IPS-11a (cell line): ENCODE results near the gene RERE.
"Not testable (repeated sequence)": the region's sequence is repeated elsewhere in the genome, so short reads cannot be mapped to it uniquely, and the experiment has no call there.

ENCODE experiments used
- H3K4me3 ChIP-seq: one replicate; pipeline ENCODE4 v1.5.1; 2013; ENCODE audit warnings: low read depth, low read length, control low read depth

The RERE gene

DNA sequence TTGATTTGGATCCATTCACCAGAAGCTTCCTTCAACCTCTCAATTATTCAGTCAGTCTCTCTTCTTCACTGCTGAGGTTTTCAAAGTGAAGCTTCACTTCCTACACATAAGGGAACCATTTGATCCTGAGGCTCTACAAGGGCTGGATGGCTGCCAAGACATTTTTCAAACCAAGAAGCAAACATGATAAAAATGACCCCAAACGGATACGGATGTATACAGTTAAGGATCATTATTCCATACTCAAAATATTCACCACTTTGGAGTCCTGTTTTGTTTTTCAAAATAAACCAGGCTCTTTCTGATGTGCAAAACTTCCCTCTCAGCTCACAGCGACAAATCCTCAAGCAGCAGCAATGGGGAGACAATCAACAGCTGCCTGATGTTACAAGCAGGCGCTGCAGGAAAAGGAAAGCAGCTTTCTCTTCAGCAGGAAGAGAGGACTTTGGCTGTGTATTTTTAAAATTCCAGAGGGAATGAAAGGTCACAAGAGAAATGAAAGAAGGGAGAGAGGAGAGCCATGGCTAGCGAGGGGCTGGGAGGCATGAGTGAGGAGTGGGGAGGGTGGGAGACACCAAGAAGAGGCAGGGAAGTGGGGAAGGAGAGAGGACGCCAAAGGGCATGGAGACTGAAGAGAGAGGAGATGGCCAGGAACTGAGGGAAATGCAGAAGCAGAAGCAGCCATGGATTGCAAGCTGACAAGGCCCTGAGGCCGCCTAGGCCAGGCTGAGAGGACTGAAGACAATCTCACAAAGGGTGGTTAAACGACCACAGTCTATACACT is 354.1 kb downstream of the RERE start:
- no peak overlapping the region for H3K4me3 ChIP-seq

DNA sequence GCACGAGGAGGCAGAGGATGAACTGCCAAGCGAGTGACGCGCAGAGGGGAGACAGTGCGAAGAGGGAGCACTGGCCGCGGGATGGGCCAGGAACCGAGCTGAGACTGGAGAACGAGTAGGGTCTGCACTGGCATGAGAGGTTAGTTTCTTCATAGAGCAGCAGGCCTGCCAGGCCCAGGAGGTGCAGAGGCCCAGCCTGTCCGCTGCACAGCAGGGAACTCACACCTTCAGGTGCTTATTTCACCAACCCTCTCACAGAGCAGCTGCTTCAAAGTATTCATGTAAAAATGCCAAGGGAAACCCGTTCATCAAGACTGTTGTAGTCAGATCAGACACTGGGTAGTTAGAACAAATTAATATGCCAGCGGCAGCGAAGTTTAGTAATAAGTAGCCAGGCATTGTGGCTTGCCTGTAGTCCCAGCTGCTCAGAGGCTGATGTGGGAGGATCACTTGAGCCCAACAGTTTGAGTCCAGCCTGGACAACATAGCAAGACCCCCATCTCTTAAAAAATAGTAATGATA is 355.0 kb downstream of the RERE start:
- H3K4me3 ChIP-seq, result no peak overlapping the region

DNA sequence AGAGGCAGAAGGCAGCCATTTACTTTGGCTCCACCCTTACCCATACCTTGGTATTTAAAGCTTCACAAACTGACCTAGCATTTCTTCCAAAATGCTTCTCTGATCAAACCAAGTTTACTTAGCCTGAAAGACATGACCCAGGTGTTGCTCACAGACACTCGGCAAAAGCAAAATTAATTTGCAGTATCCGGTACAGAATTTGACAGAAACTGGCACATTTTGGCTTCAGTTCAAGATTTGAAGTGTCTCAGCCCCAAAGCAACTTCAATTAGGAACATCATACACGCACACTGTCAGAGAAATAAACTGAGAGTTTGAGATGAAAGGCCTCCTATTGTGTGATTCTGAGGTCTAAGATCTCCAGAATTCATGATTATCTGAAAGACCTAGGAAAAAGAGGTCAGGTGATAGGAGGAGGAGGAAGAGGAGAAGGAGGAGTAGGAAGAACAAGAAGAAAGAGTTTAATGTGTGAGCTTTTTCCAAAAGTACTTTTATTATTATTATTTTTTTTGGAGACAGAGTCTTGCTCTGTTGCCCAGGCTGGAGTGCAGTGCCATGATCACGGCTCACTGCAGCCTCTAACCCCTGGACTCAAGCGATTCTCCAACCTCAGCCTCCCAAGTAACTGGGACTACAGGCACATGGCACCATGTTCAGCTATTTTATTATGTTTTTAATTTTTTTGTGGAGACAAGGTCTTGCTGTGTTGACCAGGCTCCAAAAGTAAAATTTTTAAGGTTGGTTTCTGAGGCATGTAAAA is 355.9 kb downstream of the RERE start:
- H3K4me3 ChIP-seq, result no peak overlapping the region

DNA sequence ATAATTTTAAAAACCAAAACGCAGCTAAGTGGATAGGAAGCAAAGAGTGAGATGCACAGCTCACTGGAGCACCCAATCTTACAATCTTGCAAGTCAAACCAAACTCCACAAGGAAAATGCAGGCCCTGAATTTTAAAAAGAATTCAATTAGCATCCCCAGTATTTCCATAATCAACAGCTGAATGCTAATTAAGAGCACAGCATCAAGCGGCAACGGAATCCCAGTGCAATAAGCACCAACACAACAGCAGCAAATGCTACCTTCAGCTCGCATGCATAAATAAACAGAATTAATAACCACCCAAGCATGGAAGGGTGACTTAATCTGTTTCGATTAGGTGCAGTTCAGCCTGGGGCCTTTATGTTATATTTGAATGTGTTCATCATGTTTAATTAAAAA is 356.7 kb downstream of the RERE start:
- H3K4me3 ChIP-seq, result no peak overlapping the region

DNA sequence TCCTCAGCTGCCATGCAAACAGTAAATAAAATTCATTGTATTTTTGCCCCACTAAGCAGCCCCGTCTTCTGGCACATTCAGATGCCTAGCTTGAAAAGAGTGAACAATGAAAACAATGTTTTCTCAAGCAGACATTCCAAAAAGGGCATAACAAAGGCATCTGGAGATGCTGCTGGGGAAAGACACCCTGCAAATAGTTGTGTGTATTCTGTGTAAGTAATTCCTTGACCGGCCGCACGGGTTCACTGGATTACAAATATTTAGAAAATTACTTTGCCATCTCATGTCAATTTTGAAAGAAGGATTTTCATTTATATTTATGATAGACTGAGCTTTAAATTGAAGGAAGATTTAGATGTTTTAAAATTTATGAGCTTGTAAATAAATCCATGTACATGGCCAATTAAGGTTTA is 357.3 kb downstream of the RERE start:
- no peak overlapping the region for H3K4me3 ChIP-seq

DNA sequence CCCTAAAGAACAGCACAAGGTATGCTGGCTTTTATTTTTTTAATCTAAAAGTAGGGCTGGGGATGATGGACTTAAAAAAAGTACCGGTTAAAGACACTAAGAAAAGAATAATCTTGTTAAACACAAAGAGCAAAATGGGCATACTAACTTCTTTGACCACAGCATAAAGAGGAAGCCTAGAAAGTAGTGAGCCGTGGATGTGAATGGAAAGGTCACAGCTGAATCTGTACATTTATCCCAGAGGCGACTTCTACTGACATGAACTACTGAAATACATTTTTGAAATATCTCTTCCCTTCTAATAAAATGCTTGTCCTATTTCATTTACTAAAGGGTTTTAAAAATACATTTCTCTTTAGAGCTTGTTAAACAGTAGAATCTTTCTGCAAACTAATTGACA is 358.8 kb downstream of the RERE start:
- no peak overlapping the region for H3K4me3 ChIP-seq

DNA sequence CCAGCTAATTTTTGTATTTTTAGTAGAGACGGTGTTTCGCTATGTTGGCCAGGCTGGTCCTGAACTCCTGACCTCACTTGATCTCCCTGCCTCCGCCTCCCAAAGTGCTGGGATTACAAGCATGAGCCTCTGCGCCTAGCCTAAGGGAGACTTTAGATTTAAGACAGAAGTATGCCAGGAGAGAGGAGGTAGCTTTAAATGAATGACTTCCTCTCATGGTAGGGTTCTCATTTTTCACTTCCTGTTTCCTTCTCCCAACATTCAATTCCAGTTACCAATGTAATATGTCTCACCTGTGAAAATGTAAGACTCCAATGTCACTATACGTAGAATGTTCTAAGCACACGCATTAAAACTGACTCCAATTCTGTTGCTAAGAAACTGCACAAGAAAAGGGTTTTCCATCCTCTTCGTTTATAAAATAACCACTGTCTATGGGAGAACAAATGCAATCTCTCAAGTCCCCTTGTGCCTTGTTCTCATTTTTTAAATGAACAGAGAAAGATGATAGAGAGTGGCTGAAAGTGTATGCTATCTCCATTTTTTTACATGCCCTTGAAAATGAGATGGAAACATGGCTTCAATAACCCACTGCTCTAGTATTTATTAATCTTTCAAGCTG is 359.6 kb downstream of the RERE start:
- H3K4me3 ChIP-seq, result no peak overlapping the region

DNA sequence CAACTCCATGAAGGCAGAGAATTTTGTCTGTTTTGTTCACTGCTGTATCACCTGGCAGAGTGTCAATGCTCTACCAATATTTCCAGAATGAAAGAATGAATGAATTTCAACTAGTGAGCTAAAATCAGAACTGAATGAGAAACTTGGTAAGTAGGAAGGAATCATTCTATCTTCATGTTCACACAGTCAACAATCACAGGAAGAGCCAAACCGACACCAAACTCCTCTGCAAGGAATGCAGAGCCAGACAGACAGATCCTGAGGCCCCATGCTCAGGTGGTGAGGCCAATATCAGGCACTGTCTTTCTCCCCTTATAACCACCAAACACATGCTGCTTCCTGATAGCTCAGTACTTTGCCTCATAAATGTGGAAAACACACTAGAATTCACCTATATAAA is 360.4 kb downstream of the RERE start:
- H3K4me3 ChIP-seq, result no peak overlapping the region

DNA sequence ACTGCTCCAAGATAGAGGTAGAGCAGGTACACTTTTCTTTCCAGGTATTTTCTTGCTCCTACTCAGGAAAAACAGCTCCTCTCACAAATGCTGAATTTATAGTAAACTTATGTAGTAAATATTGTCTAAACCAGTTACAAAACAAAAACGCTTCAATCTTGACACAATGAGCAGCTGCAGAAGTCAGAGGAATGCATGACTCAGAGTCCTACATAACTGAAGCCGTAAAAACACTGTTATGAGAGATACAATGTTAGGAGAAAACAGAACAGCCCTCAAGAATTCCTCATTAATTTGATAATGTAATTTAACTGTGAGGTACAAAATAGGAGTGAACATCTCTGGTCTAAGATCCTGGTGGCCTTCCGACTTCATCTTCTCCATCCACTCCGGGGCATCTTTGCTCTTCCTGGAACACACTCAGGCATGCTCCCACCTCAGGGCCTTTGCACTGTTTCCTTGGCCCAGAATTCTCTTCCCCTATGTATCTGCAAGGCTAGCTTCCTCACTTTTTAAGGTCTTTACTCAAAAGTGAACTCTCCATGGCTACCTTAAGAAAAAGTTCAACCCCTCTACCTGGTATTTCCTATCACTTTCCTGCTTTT is 361.0 kb downstream of the RERE start:
- H3K4me3 ChIP-seq, result no peak overlapping the region

DNA sequence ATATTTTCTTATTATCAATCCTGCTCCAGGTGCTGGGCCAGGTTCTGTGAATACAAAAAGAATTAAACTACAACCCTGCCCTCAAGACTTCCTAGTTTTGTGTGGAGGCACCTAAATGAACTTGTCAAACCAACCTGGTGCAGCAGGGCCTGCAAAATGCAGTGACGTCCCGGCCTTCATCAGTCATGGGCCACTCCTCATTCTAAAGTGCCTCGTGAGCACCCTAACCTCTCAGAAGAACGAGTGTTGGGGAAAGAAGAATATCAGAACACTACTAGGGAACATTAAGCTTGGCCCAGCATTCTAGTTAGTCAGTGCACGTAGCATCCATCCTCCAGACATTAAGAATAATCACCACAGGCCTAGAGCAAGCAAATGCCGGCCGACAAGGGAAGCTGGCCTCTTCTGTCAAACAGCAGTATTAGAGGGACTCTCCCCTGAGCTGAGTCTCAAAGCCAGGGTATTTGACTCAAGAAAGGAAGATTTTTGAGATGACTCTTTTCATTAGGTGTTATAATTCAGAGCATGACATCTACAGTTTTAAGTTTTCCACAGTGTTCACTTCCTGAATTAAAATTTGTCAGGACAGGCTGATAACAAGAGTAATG is 361.6 kb downstream of the RERE start:
- H3K4me3 ChIP-seq, result no peak overlapping the region

DNA sequence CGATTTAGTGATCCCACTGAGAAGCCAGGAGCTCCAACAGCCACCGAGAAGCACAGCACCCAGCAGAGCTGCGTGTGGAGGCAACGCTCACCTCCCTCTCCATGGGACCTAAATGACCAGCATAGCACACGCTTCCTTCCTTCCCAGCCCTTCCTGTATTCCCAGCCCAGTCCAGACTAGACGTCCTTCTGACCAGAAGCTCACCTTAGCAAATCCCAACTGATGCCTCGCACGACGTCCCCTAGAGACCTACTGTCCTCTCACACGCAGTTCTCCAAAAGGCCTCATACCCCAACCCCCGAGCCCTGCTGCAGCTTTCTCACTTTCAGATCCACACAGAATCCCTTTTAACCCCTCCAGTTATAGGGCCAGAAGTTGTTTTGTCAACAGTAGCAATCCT is 367.1 kb downstream of the RERE start:
- no peak overlapping the region for H3K4me3 ChIP-seq

DNA sequence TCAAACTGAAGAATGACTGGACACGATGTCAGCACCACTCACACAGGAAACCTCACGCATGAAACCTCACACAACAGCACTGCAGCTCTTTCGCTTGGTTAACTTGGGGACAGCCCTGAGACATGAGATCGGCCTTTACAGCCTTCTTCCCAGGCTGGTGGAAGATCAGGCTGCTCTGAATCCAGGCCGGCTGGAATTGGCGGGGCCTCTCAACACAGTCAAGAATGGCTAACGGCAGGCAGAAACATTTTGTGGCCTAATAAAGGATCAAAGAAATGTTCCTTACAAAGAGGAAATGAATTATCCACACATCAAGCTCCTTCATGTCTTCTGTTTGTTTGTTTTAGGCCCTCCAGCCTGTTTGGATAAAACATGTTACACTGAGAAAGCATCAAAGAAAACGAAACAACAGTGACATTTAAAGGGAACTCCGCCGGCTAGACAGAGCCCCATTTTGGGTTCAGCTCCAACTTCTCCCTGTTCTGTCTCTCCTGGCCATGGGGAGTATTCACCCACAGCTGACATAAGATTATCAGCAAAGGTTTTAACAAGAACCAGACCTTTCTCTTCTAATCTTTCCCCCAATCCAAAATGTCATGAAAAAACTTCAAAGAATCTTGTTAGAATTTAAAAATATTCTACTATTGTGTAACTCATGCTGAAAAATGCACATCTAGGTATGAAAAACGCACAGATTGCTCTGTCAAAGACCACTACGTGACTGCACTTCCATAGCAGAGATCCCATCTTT is 368.4 kb downstream of the RERE start:
- no peak overlapping the region for H3K4me3 ChIP-seq

DNA sequence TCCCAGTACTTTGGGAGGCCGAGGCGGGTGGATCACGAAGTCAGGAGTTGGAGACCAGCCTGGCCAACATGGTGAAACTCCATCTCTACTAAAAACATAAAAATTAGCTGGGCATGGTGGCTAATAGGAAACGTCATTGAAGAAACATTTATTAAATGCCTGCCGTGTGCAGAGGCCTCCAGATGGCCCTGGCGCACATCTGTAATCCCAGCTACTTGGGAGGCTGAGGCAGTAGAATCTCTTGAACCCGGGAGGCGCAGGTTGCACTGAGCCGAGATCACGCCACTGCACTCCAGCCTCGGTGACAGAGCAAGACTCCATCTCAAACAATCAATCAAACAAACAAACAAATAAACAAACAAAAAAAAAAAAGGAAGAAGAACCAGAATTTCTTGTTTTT is 368.9 kb downstream of the RERE start:
- H3K4me3 ChIP-seq, result not testable (repeated sequence)

DNA sequence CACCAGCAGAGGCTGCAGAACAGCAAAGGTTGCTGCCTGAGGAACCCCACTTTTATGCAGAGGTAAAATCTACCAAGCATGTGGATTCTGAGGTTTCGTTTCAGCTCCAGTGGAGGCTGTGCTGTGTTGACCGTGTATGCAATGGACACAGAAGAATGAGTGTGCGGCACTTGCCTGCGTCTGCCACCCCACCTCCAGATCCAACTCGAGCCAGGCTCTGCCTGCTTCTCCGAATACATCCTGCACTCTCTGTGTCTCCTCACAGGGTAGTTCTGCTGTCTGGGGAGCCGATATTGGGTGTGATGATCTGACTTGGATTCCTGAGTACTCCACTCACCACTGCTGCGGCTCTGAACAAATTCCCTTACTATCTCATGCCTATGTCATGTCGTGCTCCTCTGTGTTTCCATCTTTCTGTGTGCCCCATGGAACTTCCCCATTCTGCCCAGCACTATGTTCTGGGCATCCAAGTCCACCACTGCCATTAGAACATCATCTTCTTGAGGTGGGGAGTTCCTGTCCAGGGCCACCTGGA is 369.8 kb downstream of the RERE start:
- no peak overlapping the region for H3K4me3 ChIP-seq

DNA sequence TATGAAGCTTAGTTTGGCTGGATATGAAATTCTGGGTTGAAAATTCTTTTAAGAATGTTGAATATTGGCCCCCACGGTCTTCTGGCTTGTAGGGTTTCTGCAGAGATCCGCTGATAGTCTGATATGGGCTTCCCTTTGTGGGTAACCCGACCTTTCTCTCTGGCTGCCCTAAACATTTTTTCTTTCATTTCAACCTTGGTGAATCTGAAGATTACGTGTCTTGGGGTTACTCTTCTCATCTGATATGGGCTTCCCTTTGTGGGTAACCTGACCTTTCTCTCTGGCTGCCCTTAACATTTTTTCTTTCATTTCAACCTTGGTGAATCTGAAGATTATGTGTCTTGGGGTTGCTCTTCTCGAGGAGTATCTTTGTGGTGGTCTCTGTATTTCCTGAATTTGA is 371.3 kb downstream of the RERE start:
- H3K4me3 ChIP-seq, result not testable (repeated sequence)

DNA sequence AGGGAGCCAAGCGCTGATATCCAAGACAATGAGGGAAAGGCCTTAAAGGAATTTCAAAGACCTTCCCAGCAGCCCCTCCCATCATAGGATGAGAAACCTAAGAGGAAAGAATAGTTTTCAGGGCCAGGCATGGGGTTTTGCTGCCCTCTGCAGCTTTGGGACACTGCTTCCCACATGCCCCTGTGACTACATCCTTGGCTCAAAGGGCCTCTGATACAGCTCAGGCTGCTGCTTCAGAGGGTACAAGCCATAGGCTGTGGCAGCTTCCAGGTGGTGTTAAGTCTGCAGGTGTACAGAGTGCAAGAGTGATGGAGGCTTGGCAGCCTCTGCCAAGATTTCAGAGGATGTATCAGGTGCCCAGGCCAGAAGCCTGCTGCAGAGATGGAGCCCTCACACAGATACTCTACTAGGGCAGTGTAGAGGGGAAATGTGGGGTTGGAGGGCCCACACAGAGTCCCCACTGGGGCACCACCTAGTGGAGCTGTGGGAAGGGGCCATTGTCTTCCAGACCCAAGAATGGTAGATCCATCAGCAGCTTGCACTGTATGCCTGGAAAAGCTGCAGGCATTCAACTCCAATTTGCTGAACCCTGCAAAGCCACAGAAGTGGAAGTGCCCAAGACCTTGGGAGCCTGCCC is 373.8 kb downstream of the RERE start:
- no peak overlapping the region for H3K4me3 ChIP-seq

DNA sequence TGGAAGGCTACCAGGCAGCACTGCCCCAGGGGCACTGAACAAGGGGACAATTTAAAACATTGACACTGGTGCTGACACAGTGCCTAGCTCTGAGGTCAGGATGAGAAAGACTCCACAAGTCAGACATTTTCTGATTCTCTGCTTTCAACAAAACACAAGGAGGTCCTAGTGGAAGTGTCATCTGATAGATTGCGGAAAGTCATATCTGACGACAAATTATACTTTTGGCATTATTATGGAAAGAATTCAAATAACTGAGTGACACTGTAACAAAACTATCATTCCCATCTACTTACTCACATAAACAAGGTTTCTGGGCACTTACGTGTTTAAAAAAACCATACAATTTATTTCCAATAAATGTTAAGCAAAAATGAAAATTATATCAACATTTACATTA is 376.0 kb downstream of the RERE start:
- no peak overlapping the region for H3K4me3 ChIP-seq

DNA sequence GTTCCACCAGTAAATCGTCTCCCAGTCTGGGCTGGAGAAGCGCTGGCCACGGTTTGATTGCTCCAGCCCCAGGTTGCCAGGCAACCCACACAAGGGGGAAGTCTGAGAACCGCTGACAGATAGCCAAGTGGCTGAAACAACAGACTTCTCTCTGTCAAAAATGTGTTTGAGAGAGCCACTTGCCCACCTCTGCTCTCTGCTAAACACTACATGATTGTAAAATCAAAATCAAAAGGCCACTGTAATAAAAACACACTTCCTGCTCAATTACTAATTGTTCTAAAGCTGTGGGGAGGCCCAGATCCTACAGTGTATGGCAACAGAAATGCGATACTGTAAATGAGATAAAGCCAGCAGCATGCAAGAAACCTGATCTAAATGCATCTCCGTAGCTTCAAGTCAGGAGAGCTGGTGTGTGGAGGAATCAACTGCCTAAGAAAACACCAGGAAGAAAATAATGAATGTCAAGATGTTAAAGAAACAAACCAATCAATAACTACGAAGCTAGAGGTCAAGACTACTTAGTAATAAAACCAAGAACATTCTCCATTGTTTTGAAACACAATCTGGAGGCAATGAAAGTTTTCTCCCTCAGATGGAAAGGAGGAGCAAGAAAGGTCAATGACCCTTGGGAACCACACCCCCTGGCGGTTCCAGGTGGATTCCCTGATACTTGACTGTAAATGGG is 378.3 kb downstream of the RERE start:
- no peak overlapping the region for H3K4me3 ChIP-seq

DNA sequence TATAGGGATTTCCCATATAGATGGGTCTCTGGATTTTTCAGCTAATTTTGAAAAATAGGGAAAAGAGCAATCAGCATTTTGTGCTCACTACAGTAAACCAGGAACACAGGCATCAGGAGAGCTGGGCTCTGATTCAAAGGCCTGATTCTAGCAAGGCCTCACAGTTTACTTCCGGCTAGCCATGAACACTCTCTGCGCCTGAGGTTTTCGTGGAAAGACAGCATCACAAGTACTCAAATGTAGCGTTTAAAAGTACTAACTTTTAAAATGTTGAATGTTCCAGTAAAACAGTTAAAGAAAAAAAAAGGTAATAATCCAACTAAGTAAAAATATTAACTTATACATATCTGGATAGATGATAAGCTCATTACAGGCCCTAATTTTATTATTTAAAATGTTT is 379.0 kb downstream of the RERE start:
- H3K4me3 ChIP-seq, result no peak overlapping the region
